ENCODE data around the gene DNAJB5.

GRCh38 chr9:34948451-34948850 is 41.1 kb upstream of the DNAJB5 start:
- TF ChIP-seq SP1 (IDR thresholded peaks at IDR 0.05) (no peak), L3MBTL2 (conservative IDR thresholded peaks at IDR 0.05) (no peak), BHLHE40 (IDR thresholded peaks at IDR 0.05; ENCODE audit: borderline replicate concordance) (no peak), SUZ12 (IDR thresholded peaks at IDR 0.05) (no peak), PKNOX1 (IDR thresholded peaks at IDR 0.05) (no peak)

Data from HEK293T (cell line).